Endothelial cell of hepatic sinusoid (primary cell): ENCODE results near the gene PRTN3.

Source experiments
- in situ Hi-C: cut with HindIII; loops from 2 replicates; pipeline ENCODE4 v1.10.0; 2017; ENCODE audit warnings: low sequenced_read_pairs

PRTN3 gene

DNA sequence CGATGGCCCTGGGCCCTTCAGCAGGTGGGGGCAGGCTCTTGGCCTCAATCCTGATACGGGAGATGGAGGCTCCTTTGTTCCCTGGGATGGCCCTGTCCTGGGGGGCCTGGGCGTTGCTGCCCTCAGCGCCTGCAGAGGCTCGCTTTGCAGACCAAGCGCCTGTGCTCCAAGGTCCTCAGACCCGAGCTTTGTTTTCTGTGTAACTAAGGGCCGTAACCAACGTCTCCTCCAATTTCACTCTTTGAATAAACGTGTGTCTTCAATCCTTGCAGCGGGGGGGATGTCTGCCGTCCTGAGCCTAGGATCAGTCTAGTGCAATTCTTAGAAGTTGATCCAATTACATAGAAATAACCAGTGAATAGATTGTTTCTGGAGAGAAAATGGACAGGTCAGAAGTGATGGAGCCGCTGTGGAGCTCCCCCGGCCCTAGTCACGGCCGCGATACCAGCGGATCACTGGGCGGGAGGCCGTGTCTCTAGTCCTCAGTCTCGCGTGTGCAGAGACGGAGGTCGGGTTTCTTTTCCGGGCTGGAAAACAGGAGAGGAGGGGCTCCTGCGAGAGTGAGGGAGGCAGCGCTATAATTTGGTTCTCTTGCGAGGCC lies 38.2 kb upstream of the PRTN3 start:
- in situ Hi-C loops: no loop called here

DNA sequence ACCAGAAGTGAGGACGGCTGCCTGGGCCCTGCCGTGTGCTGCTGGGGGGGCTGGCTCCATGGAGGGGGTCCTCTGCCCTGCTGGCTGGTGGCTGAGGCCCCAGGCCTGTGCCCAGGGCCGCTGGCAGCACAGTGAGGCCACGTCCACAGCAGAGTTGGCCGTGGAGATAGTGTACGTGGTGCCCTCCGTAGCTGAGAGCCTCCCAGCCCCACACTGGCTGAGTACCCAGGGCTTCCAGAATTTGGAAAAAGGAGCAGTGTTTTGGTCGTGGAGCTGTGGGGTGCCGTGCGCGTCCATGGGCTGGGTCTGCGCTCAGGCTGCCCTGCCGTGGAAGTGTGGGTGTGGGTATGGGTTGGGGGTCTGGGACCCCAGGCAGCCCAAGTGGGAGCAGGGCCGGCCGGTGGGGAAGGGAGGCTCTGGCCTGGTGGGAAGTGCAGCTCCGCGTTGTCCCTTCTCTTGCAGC lies 37.7 kb upstream of the PRTN3 start:
- in situ Hi-C loops: no loop called here

DNA sequence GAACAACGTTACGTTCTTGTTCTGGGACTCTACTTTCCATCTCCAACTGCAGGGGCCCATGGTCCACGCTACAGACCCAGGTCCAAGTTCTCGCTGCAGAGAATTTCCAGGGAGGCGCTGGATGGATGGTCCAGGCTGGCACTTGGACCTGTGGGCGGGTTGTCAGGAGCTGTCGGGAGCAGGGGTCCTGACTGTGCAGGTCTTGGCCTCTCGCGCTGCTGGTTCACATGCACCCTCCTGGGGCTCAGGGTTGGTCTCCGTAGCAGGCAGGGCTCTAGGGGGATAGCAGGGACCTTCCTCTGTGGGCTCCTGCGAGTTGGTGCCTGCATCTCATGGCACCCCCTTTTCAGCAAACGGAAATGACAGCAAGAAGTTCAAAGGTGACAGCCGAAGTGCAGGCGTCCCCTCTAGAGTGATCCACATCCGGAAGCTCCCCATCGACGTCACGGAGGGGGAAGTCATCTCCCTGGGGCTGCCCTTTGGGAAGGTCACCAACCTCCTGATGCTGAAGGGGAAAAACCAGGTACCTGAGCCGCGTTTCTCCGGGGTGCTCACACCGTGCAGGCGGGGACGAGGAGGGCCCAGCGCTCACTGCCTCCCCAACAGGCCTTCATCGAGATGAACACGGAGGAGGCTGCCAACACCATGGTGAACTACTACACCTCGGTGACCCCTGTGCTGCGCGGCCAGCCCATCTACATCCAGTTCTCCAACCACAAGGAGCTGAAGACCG lies 36.9 kb upstream of the PRTN3 start:
- in situ Hi-C loops: no loop called here

DNA sequence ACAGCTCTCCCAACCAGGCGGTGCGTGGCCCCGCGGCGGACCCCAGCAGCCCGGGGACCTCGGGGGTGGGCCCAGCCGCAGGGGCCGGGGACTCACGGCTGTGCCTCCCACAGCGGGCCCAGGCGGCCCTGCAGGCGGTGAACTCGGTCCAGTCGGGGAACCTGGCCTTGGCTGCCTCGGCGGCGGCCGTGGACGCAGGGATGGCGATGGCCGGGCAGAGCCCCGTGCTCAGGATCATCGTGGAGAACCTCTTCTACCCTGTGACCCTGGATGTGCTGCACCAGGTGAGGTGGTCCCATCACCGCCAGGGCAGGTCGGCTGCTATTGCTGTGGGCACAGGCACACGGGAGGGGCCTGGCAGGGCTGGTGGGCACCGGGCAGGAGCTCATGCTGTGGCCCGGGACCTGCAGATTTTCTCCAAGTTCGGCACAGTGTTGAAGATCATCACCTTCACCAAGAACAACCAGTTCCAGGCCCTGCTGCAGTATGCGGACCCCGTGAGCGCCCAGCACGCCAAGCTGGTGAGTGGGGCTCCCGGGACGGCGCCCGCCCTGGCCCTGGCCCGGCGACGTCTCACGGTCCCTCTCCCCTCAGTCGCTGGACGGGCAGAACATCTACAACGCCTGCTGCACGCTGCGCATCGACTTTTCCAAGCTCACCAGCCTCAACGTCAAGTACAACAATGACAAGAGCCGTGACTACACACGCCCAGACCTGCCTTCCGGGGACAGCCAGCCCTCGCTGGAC lies 36.2 kb upstream of the PRTN3 start:
- in situ Hi-C loops: no loop called here

DNA sequence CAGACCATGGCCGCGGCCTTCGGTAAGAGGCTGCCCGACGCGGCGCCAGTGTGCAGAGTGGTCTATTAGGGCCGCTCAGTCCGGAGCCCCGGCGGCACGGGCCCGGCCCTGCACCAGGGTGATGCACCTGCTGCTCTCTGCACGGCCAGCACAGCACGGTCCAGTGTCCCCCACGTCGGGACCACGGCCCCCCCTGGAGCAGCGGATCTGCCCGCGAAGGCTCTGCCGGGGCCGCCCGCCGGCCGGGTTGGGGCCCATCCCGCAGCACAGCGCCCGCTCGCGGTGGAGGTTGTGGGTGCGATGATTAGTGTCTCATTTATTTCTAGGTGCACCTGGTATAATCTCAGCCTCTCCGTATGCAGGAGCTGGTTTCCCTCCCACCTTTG lies 35.6 kb upstream of the PRTN3 start:
- in situ Hi-C loops: no loop called here

DNA sequence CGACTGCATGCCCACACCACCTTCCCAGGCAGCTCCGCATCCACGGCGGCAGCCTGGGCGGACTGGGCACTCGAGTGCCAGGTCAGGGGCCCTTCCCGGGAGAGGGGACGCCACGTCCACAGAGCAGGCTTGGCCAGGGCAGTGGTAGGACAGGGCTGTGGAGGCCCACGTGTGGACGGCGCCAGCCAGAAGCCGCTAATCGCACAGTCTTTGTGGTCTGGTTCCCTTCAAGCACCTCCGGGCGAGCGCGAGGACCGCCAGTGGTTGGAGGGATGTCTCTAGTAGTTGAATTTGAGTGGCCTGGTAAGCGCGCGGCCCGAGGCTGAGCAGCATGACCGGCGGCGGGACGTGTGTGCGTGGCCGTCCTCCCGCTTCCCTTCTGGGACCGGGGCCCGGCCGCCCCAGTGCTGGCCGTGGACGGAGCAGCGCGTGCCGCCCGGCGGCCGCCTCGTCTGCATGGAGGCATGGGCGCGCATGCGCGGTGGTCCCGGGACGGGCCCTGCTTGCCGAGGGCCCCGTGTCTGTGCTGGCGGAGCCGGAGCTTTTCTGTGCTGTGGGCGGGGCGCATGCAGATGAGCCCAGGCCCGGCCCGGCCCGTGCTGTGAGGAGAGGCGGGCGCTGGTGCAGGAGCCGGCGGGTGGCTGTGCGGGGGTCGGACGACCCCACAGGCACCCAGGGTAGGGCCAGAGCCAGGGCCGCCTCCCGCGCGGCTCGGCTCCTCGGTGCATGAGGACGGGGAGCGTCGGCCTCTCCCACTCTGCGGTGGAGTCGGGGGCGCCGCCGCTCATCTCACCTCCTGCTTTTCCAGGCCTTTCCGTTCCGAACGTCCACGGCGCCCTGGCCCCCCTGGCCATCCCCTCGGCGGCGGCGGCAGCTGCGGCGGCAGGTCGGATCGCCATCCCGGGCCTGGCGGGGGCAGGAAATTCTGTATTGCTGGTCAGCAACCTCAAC lies 34.9 kb upstream of the PRTN3 start:
- in situ Hi-C loops: no loop called here

DNA sequence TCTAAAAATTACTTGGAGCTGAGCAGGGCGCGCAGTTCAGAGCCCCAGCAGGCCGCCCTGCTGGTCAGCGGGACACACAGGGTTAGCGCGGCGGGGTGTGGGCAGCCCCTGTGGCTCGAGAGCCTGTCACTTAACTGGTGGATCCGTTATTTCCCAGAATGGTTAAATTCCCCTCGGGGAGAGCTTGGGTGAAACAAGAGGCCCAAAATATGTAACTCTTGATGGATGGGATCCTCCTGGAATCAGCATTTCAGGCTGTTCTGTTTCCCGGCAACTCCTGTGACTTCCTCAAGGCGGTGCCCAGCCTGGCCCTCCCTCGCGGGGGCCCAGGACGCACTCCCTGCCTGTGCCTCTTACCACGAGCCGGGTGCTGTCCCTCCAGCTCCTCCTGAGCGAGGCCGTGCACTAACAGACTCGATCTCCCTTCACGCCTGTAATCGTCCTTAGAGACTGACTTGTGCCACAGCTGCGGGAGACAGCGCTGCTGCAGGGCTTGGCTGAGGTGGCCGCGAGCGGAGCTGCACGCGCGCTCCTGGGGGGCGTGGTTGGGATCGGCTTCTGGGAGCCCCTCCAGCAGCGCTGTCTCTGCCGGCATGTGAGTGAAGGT lies 33.9 kb upstream of the PRTN3 start:
- in situ Hi-C loops: no loop called here

DNA sequence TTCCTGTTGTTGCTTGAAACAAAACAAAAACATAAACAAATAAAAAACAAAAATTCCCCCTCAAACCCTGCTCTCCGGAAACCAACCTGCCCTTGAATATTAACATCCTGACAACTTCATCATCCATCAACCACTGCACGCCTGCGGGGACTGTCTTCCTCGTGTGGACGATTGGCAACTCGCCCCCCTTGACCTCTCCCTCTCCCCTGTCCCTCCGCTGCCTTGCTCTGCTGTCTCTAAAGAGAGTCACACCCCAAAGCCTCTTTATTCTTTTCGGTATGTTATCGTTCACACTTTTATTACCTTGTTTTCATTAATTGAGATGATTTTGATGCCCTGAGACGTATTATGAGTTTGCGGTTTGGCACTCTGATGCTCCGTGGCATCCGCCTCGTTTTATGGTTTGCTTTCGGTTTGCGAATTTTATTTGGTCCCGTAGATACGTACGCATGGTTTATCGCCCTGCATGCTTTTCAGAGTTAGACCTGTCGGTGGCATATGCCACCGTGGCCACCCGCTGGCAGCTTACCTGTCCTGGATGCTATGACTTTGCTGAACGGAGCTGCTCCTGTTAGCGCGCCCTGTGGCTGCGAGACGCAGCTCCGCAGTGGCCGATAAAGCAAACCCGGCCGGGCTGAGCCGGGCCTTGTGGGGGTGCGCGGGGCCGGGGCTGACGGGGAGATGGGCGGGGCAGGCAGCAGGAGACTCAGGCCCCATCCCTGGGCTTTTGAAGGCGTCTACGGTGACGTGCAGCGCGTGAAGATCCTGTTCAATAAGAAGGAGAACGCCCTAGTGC lies 33.0 kb upstream of the PRTN3 start:
- in situ Hi-C loops: no loop called here

DNA sequence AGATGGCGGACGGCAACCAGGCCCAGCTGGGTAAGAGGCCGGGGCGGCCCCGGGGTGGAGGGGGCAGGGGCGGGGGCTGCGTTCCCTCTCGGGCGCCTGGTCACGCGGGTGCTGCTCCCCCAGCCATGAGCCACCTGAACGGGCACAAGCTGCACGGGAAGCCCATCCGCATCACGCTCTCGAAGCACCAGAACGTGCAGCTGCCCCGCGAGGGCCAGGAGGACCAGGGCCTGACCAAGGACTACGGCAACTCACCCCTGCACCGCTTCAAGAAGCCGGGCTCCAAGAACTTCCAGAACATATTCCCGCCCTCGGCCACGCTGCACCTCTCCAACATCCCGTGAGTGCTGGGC lies 32.4 kb upstream of the PRTN3 start:
- in situ Hi-C loops: no loop called here

DNA sequence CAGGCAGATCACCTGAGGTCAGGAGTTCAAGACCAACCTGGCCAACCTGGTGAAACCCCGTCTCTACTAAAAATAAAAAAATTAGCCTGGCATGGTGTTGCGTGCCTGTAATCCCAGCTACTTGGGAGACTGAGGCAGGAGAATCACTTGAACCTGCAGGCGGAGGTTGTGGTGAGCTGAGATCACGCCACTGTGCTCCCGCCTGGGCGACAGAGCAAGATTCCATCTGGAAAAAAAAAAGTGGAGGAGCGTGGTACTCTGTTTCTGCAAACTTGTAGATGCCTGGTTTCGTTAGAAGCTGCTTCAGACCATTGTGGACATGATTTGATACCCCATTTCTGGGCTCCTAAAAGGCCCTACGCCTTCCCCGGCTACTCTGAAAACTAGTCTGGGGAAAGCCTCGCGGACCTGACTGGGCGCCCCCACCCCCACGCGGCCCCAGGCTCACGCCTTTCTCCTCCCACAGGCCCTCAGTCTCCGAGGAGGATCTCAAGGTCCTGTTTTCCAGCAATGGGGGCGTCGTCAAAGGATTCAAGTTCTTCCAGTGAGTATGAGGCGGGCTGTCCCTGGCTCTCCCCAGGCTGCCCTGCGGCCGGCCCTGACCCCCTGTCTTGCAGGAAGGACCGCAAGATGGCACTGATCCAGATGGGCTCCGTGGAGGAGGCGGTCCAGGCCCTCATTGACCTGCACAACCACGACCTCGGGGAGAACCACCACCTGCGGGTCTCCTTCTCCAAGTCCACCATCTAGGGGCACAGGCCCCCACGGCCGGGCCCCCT lies 30.5 kb upstream of the PRTN3 start:
- in situ Hi-C loops: no loop called here

DNA sequence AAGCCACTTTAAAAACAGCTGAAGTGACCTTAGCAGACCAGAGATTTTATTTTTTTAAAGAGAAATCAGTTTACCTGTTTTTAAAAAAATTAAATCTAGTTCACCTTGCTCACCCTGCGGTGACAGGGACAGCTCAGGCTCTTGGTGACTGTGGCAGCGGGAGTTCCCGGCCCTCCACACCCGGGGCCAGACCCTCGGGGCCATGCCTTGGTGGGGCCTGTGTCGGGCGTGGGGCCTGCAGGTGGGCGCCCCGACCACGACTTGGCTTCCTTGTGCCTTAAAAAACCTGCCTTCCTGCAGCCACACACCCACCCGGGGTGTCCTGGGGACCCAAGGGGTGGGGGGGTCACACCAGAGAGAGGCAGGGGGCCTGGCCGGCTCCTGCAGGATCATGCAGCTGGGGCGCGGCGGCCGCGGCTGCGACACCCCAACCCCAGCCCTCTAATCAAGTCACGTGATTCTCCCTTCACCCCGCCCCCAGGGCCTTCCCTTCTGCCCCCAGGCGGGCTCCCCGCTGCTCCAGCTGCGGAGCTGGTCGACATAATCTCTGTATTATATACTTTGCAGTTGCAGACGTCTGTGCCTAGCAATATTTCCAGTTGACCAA lies 29.8 kb upstream of the PRTN3 start:
- in situ Hi-C loops: no loop called here

DNA sequence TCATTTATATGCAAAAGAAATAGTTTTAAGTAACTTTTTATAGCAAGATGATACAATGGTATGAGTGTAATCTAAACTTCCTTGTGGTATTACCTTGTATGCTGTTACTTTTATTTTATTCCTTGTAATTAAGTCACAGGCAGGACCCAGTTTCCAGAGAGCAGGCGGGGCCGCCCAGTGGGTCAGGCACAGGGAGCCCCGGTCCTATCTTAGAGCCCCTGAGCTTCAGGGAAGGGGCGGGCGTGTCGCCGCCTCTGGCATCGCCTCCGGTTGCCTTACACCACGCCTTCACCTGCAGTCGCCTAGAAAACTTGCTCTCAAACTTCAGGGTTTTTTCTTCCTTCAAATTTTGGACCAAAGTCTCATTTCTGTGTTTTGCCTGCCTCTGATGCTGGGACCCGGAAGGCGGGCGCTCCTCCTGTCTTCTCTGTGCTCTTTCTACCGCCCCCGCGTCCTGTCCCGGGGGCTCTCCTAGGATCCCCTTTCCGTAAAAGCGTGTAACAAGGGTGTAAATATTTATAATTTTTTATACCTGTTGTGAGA lies 29.2 kb upstream of the PRTN3 start:
- in situ Hi-C loops: no loop called here

DNA sequence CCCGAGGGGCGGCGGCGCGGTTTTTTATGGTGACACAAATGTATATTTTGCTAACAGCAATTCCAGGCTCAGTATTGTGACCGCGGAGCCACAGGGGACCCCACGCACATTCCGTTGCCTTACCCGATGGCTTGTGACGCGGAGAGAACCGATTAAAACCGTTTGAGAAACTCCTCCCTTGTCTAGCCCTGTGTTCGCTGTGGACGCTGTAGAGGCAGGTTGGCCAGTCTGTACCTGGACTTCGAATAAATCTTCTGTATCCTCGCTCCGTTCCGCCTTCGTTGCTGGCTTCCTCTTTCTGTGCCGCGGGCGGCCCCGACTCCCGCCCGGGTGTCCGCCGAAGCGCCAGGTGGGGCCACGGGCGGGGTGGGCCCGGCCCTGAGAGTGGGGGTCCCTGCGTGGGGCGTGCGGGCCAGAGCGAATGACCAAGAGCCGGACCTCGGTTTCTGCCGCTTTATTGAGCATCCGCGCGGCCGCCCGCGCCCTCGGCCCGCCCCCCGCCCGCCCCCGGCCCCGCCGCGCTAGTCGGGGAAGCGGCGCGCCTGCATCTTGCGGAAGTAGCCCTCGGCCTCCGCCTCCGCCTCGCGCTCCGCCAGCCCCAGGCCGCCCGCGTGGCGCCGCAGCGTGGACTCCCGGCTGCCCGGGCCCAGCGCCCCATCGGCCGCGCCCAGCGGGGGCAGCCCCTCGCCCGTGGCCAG lies 28.6 kb upstream of the PRTN3 start:
- in situ Hi-C loops: no loop called here

DNA sequence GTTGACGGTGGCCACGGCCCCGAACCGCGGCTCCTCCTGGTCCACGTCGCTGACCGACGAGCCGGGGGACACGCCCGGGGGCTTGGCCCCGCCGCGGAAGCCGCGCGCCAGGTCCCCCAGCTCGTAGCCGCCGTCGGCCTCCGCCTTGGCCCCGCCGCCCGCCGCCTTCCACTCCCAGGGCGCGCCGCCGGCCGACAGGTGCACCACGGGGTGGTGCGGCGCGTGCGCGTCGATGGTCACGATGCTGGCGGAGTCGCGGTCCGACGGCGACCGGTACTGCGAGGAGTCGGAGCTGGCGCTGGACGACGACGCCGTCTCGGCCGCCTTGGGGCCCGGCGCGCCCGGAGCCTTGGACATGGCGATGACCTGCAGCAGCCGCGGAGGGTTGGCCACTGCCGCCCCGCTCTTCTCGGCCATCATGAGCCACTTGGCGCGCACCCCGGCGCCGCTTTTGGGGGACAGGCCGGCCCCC lies 28.0 kb upstream of the PRTN3 start:
- in situ Hi-C loops: no loop called here

DNA sequence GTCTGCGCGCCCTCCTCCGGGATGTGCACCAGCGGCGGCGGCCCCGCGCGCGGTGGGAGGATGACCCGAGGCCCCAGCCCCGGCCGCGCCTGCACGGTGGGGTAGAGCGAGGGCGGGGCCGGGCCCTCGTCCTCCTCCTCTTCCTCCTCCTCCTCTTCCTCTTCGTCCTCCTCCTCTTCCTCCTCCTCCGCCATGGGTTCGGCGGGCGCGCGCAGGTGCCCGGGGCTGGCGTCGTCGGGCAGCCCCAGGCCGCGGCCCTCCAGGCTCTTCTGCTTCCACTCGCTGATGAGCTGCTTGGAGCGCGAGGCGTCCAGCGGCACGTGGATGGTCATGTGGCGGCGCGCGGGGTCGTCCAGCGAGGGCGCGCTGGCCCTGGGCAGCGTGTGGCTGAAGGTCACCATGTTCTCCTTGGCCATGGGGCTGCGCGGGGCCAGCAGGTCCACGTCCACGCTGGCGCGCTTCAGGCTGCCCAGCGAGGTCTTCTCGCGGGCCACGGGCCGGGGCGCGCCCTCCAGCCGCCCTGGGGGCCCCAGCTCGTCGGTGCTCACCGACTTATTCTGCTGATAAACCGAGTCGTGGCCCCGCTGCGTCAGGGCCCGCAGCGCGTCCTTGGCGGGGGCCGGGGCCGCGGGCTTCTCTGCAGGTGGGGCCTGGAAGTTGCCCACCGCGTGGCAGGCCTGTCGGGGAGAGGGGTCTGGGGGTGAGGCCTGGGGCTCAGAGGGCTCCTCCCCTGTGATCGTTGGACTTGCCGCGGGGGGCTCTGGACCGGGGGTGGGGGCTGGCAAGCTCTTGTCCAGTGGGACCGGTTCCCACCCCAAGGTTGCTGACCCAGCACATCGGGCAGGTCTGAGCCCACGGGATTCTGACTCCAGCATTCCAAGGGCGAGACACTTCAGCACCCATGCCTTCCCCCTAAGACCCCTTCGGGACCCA lies 27.3 kb upstream of the PRTN3 start:
- in situ Hi-C loops: no loop called here
